ENCODE data around the gene WDR86.

WDR86 gene, protein sequence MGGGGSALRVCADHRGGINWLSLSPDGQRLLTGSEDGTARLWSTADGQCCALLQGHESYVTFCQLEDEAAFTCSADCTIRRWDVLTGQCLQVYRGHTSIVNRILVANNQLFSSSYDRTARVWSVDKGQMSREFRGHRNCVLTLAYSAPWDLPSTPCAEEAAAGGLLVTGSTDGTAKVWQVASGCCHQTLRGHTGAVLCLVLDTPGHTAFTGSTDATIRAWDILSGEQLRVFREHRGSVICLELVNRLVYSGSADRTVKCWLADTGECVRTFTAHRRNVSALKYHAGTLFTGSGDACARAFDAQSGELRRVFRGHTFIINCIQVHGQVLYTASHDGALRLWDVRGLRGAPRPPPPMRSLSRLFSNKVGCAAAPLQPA

DNA sequence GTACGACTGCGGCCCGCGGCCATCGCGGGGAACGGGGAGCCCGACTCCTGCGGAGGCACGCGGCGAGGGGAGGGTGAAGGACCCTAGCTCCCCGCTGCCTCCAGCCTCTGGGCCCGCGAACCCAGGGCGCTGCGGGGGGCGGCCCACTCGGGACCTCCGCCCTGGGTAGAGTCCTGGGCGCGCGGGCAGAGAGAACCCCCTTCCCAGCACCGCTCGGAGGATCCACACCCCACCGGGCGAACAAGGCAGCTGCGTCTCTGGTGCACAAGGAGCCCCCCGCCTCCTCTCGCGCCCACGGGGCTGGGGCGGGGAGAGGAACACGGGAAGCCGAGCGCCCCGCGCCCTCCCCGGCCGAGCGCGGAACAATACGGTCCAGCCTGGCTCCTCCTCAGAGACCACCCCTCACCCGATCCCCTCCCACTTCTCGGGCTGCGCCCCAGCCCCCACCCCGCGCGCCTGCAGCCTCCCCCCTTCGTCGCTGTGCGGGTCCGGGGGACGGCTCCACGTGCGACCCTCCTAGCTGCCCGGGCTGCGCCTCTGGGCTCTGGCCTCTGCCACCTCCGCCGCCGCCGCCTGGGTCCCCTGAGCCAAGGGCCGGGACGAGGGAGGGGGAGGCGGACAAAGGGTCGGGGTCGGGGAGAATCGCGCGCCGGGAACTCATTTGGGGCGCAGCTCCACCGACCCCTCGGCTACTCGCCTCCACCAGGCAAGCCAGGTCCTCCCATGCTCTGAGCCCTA, at the start of gene WDR86:
WDR86 (minus strand) TSS at position 372 of the 738 bp plus-strand sequence. CDS start 449 bp downstream, outside the sequence.
- DNase-seq: no peak

DNA sequence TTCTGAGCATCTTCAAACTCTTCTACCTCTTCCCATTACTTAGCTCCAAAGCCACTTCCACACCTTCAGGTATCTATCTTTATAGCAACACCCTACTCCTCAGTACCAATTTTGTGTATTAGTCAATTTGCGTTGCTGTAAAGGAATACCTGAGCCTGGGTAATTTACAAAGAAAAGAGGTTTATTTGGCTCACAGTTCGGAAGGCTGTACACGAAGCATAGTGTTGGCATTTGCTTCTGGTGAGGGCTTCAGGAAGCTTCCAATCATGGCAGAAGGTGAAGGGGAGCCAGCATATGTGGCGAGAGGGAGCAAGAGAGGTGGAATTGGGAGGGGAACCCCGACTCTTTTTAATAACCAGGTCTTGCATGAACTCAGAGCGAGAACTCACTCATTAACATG, 47.7 kb upstream of the WDR86 start:
- DNase-seq: no peak

DNA sequence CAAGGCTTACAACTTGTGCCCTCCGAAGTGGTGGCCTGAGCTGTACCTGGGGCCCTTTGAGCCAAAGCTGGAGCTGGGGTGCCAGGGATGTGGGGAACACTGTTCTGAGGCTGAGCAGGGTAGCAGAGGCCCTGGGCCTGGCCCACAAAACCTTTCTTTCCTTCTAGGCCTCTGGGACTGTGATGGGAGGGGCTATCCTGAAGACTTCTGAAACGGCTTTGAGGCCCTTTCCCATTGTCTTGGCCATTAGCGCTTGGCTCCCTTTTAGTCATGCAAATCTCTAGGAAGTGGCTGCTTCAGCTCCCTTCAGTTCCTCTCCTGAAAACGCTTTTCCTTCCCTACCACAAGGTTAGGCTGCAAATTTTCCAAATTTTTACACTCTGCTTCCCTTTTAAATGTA, 46.9 kb upstream of the WDR86 start:
- no peak for DNase-seq

DNA sequence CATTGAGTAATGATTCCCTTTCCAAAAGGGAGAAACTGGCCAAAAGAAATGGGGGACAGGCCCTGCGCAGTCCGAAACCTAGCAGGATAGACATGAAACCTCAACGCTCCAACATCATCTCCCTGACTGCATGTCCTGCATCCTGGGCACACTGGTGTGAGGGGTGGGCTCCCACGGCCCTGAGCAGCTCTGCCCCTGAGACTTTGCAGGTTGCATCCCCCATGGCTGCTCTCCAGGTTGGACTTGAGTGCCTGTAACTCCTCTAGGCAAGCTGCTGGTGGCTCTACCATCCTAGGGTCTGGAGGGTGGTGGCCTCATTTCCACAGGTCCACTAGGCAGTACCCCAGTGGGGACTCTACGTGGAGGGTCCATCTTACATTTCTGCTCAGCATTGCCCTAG, 46.4 kb upstream of the WDR86 start:
- DNase-seq: no peak

DNA sequence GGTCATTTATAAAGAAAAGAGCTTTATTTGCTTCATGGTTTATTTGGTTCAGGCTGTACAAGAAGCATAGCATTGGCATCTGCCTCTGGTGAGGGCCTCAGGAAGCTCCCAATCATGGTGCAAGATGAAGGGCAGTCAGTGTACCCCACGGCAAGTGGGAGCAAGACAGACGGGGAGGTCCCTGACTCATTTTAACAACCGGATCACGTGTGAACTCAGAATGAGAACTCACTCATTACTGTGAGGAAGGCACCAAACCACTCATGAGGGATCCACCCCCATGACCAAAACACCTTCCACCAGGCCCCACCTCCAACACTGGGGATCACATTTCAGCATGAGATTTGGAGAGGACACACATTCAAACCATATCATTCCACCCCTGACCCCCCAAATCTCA, 45.9 kb upstream of the WDR86 start:
- DNase-seq: no peak

DNA sequence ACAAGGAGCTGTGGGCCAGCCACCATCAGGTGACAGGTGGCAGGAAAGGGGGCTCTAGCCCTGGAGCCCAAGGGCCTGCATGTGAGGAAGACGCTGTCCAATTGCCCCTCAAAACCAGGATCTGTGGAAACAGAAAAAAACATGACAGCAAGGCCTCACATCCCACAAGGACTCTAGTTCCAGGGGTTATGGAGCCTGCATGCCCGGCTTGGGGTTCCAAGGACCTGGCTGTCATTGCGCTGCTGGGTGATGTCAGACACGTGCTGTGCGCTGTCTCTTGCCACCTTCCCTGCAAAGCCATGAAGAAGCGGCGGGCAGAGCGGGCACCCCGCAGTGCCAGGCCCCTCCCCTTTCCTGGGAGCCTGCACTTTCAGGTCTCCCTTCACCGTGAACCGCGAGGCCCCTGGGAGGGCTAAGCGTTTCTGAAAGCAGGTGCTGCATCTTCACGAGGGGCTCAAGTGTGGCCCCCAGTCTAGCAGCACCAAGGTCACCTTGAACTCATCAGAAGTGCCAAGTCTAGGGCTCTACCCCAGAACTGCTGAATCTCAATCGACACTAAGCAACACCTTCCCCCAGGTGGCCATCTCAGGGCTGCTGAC, 45.2 kb upstream of the WDR86 start:
- DNase-seq: no peak

DNA sequence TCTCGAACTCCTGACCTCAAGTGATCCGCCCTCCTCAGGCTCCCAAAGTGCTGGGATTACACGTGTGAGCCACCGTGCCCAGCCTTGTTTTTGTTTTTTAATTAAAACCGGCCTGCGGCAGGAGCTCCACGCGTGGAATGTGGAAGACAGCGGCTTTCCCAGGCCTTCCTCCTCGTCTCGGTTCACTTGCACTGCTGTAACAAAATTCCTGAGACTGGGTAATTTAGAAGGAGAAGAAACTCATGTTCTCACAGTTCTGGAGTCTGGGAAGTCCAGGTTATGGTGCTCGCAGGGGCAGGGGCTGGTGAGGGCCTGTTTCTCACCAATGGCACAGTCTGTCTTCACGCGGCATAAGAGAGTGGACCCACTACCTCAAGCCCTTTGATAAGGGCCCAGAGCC, 44.5 kb upstream of the WDR86 start:
- no peak for DNase-seq

DNA sequence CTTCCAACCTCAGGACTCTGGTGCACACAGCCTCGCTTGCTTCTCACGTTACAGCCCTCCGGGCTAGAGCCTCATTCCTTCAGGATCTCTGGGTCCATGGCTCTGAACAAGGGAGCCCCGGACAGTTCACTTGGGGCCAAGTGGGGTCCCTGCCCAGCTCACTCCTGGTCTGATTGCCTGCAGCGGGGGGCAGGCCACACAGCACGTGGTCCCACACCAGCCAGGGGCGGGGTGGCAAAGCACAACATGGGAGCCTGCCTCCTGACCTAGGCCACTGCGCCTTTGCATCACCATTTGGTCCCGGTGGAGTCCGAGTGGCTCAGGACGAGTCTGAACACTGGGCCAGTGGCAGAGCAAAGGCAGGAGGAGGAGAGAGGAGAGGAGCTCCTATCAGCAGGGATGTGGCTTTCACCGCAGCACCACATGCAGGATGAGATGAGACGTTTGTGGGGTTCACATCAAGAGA, 43.5 kb upstream of the WDR86 start:
- DNase-seq: no peak

DNA sequence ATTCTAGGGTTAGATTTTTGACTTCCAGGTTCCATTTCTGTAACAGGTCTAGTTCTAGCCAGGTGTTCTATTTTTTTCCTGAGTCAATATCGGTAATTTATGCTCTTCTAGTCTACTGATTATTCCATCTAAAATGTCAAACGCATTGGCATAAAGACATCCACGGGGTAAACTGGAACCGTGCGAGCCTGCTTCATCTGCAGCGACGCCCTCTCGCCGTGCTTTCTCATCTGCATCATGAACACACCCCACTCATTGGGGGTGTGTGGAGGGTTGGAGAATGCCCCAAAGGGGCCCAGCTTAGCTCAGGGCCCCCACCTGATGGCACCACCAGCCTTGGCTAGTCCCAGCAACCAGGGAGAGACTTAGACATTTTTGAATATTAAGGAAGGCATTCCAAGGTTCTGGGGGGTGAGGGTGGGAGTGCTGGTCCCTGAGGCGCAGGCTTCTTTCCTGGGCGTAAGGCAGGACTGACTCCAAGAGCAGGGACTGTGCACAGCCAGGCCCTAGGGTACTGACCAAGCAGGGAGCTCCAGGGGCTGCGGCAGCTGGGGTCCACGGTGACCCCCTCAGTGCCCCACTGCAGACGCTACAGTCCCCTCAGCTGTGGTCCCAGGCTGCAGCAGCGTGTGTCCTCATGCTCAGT, 43.0 kb upstream of the WDR86 start:
- DNase-seq: no peak

DNA sequence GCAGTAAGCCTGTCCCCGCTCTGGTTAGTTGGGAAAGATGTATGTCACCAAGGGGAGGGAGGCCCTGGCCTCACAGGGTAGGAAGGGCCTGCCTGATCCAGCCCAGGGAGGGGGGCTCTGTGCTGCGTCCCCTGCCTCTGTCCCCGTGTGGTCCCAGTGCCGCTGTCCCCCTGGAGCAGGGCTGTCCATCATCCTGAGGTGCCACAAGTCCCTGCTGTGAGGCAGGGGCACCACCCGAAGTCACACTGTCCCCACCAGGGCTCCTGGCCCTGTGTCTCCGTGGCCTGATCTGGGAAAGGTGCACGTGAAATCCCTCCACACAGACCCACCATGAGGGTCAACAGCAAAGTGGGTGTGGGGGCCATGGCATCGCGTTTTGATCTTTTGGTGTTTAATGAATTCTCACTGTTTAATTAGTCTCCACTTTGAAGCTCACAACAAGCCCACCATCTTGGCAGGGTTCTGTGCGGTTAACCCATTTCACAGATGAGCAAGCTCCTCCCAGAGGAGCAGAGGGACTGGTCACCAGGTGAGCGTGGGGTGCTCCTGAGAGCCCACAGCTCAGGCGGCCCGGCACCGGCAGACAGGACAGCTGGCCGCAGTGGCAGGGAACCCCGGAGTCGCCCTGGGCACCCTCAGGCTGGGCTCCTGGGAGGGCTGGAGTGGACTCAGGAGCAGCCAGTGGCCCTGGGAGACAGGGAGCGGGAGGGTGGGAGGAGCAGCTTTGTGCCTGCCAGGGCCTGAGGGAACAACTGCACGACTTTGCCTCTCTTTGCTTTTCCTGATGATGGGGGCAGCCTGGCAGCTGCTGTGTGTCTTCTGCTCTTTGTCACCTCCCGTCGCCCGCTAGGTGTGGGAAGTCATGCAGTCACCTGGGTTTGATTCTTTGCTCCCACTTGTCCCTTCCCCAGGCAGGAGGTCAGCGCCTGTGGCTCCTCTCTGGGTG, 42.1 kb upstream of the WDR86 start:
- no peak for DNase-seq

DNA sequence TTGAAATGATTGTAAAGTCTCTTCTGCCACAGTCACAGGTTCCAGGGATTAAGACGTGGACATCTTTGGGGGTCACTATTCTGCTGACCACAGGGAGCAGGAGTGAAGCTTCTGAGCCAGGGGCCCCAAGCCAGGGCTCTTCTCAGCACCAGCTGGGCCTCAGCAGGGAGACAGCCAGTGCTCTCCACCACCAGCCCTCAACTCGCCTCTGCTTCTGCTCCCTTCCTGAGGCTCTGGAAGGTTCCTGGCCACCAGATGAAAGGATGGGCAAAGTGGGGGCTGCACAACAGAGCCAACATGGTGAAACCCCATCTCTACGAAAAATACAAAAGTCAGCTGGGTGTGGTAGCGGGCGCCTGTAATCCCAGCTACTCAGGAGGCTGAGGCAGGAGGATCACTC, 41.3 kb upstream of the WDR86 start:
- DNase-seq: no peak

DNA sequence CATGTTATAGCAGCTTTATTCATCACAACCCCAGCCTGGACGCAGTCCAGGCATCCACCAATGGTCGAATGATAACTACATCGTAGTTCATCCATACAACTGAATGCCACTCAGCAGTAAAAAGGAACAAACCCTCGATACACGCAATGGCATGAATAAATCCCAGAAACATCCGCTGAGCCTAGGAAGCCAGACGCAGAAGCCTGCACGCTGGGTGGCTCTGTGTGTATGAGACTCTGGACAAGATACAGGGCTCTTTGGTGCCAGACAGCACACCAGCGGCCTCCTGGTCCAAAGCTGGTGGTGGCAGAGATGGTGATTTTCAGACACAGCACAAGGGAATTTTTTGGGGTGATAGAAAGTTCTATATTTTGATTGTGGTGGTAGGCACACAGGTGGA, 40.2 kb upstream of the WDR86 start:
- DNase-seq: no peak

DNA sequence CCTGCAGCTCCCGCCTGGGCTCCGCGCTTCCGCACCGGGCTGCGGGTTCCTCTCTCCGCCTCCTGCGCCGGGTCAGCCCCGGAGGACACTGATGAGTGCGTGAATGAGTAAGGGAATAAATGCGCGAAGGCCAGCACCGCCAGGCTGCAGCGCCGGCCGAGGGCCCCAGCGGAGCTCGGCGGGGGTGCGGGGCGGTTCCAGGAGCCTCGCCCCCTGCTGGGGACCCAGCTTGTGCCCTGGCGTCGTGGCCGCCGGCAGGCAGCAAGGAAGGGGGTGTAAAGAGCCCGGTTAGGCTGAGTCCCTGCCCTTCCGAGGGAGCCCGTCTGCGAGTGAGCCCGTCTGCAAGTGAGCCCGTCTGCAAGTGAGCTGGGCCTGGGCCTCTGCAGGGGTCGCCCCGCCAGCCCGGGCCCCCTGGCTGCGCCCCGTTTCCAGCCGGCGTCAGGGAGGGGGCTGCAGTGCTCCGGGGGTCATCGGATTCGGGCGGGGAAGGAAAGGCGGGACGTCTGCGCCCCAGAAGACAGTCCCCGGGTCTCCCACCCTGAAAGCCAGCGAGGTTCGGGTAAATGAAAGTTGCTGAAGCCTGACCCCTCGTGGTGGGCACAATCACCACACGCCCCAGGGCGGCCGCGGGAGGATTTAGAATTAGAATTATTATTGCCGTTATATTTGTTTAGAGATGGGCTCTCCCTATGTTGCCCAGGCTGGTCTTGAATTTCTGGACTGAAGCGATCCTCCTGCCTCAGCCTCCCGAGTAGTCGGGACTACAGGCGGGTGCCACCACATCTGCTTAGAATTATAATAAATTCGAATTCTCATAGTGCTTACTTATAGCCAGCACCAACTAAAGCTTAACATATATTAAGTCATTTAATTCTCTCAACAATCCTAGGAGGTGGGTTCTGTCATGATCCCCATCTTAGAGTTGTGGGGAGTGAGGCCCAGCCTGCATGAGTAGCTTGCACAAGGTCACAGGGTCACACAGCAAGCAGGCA, 38.7 kb upstream of the WDR86 start:
- peak; percentile 51 for DNase-seq

DNA sequence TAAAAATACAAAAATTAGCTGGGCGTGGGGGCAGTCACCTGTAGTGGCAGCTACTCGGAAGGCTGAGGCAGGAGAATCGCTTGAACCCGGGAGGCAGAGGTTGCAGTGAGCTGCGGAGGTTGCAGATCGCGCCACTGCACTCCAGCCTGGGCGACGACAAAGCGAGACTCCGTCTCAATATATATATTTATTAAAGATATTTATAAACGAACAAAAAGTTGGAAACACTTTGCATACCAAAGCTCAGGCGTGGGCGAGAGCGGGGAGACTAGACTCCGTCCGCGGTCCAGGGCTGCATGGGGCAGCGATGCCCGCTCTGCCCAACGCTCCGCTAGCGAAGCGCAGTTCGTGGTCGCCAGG, 38.0 kb upstream of the WDR86 start:
- DNase-seq: no peak

DNA sequence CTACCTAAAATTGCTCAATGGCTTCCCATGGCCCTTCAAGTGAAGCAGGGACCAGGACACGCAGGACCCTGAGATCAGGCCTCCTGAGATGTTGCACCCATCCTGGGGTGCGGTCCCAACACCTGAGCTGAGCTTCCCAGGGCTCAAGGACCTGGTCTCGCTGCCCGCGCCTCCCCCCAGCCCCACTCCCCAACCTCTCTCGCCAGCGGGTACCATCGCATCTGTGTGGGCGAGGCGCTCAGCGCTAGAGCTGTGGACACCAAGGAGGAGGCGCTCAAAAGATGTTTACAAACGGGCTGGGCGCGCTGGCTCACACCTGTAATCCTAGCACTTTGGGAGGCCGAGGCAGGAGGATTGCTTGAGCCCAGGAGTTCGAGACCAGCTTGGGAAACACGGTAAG, 37.5 kb upstream of the WDR86 start:
- no peak for DNase-seq

DNA sequence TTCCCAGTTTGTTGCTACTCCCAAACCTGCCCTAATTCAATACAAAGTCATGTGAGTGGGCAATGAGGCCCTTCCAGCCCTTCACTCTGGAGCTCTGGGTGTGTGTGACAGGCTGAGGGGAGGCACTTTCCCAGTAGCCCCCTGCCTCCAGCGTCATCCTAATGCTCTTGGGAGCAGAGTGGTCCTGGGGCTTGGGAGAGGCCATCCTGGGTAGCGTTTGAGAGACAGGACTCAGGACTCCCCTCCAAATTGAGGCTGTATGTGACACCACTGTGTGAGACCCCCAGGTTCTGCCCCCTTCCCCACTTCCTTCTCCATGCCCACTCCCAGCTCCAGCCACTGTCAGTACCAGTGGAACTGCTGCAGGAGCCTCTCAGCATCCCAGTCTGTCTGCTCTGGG, 36.6 kb upstream of the WDR86 start:
- no peak for DNase-seq

DNA sequence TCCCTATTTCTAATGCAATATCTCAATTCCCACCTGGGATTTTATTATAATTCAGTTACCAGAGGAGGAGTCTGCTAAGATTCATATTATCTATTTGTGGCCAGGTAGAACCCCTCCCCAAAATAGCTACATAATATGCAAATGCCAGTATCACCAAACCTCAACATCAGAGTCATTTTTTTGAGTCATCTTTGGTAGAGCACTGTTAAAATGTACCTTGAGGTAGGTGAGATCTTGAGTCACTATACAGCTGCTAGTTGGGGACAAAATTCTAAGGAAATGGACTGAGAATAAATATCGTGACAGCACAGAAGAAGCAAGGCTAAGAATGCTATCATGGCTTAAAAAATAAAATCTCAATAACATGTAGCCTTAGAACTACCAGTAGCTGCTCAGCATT, 34.8 kb upstream of the WDR86 start:
- no peak for DNase-seq

DNA sequence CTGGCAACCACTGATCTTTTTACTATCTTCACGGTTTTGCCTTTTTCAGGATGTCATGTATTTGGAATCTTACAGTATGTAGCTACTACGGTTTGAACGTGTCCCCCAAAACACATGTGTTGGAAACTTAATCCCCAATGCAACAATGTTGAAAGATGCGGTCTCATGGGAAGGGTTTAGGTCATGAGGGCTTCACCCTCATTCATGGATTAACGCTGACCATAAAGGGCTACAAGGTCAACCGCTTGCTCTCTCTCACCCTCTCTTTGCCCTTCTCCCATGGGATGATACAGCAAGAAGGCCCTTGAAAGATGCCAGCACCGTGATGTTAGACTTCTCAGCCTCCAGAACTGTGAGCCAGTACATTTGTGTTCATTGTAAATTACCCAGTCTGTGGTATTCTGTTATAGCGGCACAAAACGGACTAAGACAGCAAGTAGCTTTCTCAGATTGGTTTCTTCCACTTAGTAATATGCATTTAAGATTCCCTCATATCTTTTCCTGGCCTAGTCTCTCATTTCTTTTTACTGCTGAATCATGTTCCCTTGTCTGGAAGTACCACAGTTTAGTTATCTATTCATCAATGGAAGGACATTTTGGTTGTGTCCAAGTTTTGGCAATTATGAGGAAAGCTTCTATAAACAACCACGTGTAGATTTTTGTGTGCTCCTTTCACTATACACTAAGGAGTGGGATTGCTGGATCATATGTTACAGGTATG, 33.1 kb upstream of the WDR86 start:
- DNase-seq: no peak

DNA sequence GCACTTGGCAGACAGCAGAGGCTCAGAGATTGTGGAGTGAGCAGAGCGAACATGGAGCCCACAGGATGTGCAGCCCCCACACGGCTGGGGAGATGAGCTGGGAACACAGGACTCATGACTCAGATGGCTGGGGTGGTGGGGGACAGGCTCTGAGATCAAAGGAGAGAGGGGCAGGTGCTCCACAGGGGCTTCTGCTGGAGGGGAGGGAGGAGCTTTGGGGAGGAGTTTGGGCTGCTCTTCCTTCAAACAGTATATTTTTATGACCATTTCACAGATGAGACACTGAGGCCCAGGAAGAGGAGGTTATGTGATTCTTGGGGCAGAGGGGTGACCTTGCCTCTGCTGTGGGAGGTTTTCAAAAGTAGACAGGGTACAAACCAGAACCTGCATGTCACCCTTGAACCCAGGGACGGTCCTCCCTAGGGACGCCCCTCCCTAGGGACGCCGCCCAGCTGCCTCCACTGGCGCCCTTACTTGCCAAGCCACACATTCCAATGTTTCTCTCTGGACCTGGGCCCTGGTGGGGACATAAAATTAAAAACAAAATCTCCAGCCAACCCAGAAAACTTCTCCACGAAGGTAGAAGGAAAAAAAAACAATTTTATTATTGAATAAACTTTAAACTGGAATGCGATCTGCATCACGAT, 31.1 kb upstream of the WDR86 start:
- no peak for DNase-seq

Measured in NCI-H526 treated with DMSO at 0.1 percent for 48 hours (cell line).